Neural progenitor cell (in vitro differentiated cells): ENCODE results near the gene IQGAP2. TPM values are rescaled to one million over a fixed set of nuclear protein-coding genes. Genes with fewer than 3 reads are reported as not detected.

Source experiments
- DNase-seq: peaks from one replicate; pipeline ENCODE4 v3.0.0-alpha.2; 2016; ENCODE audit warnings: low spot score
- H2AFZ ChIP-seq: fragments of 200-600 bp; sonication (generic); replicated peaks from 2 replicates; pipeline ENCODE4 v1.6.1; 2016; ENCODE audit warnings: antibody characterized with exemption
- H3F3A ChIP-seq: fragments of 200-600 bp; sonication (generic); 2 replicates; pipeline ENCODE4 v1.6.1; 2016; ENCODE audit warnings: antibody characterized with exemption, low read depth
- H3K27ac ChIP-seq: fragments of 200-600 bp; sonication (generic); 2 replicates; pipeline ENCODE4 v1.5.1; 2016; ENCODE audit warnings: mild to moderate bottlenecking
- H3K27me3 ChIP-seq: fragments of 200-600 bp; sonication (generic); 2 replicates; pipeline ENCODE4 v1.6.1; 2016; ENCODE audit warnings: mild to moderate bottlenecking, moderate library complexity
- H3K36me3 ChIP-seq: fragments of 200-600 bp; sonication (generic); 2 replicates; pipeline ENCODE4 v1.5.1; 2016
- H3K4me1 ChIP-seq: fragments of 200-600 bp; sonication (generic); 2 replicates; pipeline ENCODE4 v1.6.1; 2016; ENCODE audit warnings: mixed run types
- H3K4me2 ChIP-seq: fragments of 200-600 bp; sonication (generic); 2 replicates; pipeline ENCODE4 v1.6.1; 2016
- H3K4me3 ChIP-seq: fragments of 200-600 bp; sonication (generic); 2 replicates; pipeline ENCODE4 v1.5.1; 2016
- H3K79me2 ChIP-seq: fragments of 200-600 bp; sonication (generic); 2 replicates; pipeline ENCODE4 v1.6.1; 2016; ENCODE audit warnings: low read depth
- H3K9ac ChIP-seq: fragments of 200-600 bp; sonication (generic); 2 replicates; pipeline ENCODE4 v1.6.1; 2016
- H3K9me3 ChIP-seq: fragments of 200-600 bp; sonication (generic); 2 replicates; pipeline ENCODE4 v1.5.1; 2016; ENCODE audit warnings: low read depth
- H4K20me1 ChIP-seq: fragments of 200-600 bp; sonication (generic); 2 replicates; pipeline ENCODE4 v1.6.1; 2016; ENCODE audit warnings: low read depth
- H3K27ac Mint-ChIP-seq: 3 replicates; pipeline ENCODE4 v1.8.0; 2021; ENCODE audit warnings: mixed read lengths
- H3K27me3 Mint-ChIP-seq: 2 replicates; pipeline ENCODE4 v1.8.0; 2022; ENCODE audit warnings: low read depth, mild to moderate bottlenecking, inconsistent platforms, moderate library complexity, mixed read lengths; ENCODE audit not compliant: insufficient read depth
- H3K36me3 Mint-ChIP-seq: 3 replicates; pipeline ENCODE4 v1.8.0; 2021; ENCODE audit warnings: mixed read lengths
- H3K4me1 Mint-ChIP-seq: 3 replicates; pipeline ENCODE4 v1.8.0; 2021; ENCODE audit warnings: mixed read lengths
- H3K4me3 Mint-ChIP-seq: 3 replicates; pipeline ENCODE4 v1.8.0; 2021; ENCODE audit warnings: mild to moderate bottlenecking, moderate library complexity, mixed read lengths
- H3K9me3 Mint-ChIP-seq: 3 replicates; pipeline ENCODE4 v1.8.0; 2020; ENCODE audit warnings: mixed read lengths
- CTCF ChIP-seq: fragments of 200-600 bp; sonication (generic); IDR thresholded peaks from 2 replicates; pipeline ENCODE4 v1.5.1; 2017; ENCODE audit warnings: antibody characterized with exemption, mild to moderate bottlenecking
- EZH2 ChIP-seq: fragments of 200-600 bp; sonication (generic); IDR thresholded peaks from 2 replicates; pipeline ENCODE4 v1.6.1; 2017; ENCODE audit warnings: antibody characterized with exemption, mild to moderate bottlenecking, moderate library complexity
- EZH2phosphoT487 ChIP-seq: fragments of 200-600 bp; sonication (generic); IDR thresholded peaks from 2 replicates; pipeline ENCODE4 v1.6.1; 2017; ENCODE audit warnings: antibody characterized with exemption
- small RNA-seq: library from RNA; depleted of rRNA; stranded (forward); fragments of <200 nt; gene quantifications from one replicate; pipeline ENCODE3, GENCODE V24; 2015
- total RNA-seq: library from RNA; depleted of rRNA; stranded (reverse); fragments of >200 nt; gene quantifications from 2 replicates; pipeline ENCODE4 v1.2.3, GENCODE V29; 2015; ENCODE audit warnings: low replicate concordance

IQGAP2 gene
- total RNA-seq, 1 donor from 2014 or later = 37.7 TPM

- no peak for TF ChIP-seq EZH2phosphoT487
- TF ChIP-seq EZH2 = no peak
- no peak for TF ChIP-seq CTCF
- Histone ChIP-seq H3K4me2 (no peak overlapping the region), H3F3A (no peaks in the 10 kb centered on the region), H3K4me1 (no peaks in the 10 kb centered on the region), H3K9me3 (no peaks in the 10 kb centered on the region), H3K4me3 (no peak overlapping the region), H3K9ac (no peak overlapping the region), H3K36me3 (no peaks in the 10 kb centered on the region), H3K79me2 (no peaks in the 10 kb centered on the region), H4K20me1 (no peaks in the 10 kb centered on the region), H3K27me3 (no peaks in the 10 kb centered on the region), H2AFZ (no peak overlapping the region), H3K27ac (no peak overlapping the region)
- Mint-ChIP-seq H3K4me1 (no peaks in the 10 kb centered on the region), H3K4me3 (no peak overlapping the region), H3K36me3 (no peaks in the 10 kb centered on the region), H3K9me3 (no peaks in the 10 kb centered on the region), H3K27me3 (peaks cover 3% of the 10 kb centered on the region), H3K27ac (no peak overlapping the region)
- DNase-seq = no peak
Observed at GRCh38 chr5:76754668-76755078, 351.6 kb downstream of the IQGAP2 start.

- no peaks in the 10 kb centered on the region for H3K9me3 ChIP-seq
- H3K4me3 Mint-ChIP-seq = no peak overlapping the region
- H3K4me3 ChIP-seq = no peak overlapping the region
- no peak overlapping the region for H3K27ac ChIP-seq
- H3K36me3 ChIP-seq = no peaks in the 10 kb centered on the region
- H3K4me1 ChIP-seq = no peaks in the 10 kb centered on the region
- peak overlapping the region; percentile 85 for H2AFZ ChIP-seq
- H4K20me1 ChIP-seq = no peaks in the 10 kb centered on the region
- no peaks in the 10 kb centered on the region for H3K27me3 ChIP-seq
- H3K27me3 Mint-ChIP-seq = peaks cover 6% of the 10 kb centered on the region
- no peak for DNase-seq
- no peaks in the 10 kb centered on the region for H3K9me3 Mint-ChIP-seq
- no peaks in the 10 kb centered on the region for H3K36me3 Mint-ChIP-seq
- no peaks in the 10 kb centered on the region for H3K79me2 ChIP-seq
- H3K9ac ChIP-seq = no peak overlapping the region
- no peak overlapping the region for H3K4me2 ChIP-seq
- H3F3A ChIP-seq = no peaks in the 10 kb centered on the region
- no peaks in the 10 kb centered on the region for H3K4me1 Mint-ChIP-seq
- H3K27ac Mint-ChIP-seq = no peak overlapping the region
- no peak for TF ChIP-seq EZH2
- no peak for TF ChIP-seq CTCF
- TF ChIP-seq EZH2phosphoT487 = no peak
Observed at GRCh38 chr5:76755779-76756637, 352.9 kb downstream of the IQGAP2 start.

- H3K27me3 ChIP-seq = no peaks in the 10 kb centered on the region
- H4K20me1 ChIP-seq = no peaks in the 10 kb centered on the region
- Mint-ChIP-seq H3K9me3 (no peaks in the 10 kb centered on the region), H3K4me1 (no peaks in the 10 kb centered on the region), H3K27me3 (peaks cover 6% of the 10 kb centered on the region), H3K36me3 (no peaks in the 10 kb centered on the region), H3K4me3 (no peak overlapping the region), H3K27ac (no peak overlapping the region)
- H3K36me3 ChIP-seq = no peaks in the 10 kb centered on the region
- TF ChIP-seq CTCF = no peak
- TF ChIP-seq EZH2 = no peak
- TF ChIP-seq EZH2phosphoT487 = no peak
- H2AFZ ChIP-seq = no peak overlapping the region
- no peak overlapping the region for H3K4me3 ChIP-seq
- no peak overlapping the region for H3K9ac ChIP-seq
- H3F3A ChIP-seq = no peaks in the 10 kb centered on the region
- DNase-seq = no peak
- no peaks in the 10 kb centered on the region for H3K4me1 ChIP-seq
- H3K79me2 ChIP-seq = no peaks in the 10 kb centered on the region
- H3K27ac ChIP-seq = no peak overlapping the region
- H3K4me2 ChIP-seq = no peak overlapping the region
- H3K9me3 ChIP-seq = no peaks in the 10 kb centered on the region
Observed at GRCh38 chr5:76757049-76757448, 354.0 kb downstream of the IQGAP2 start.

Small RNAs within 50 kb of the gene (small RNA-seq; reads per million reads assigned to genes)
- gene RF02154 (not detected), gene RF02155 (not detected)

Other genes starting within 250 kb of the IQGAP2 start
- 3.6 and 4.3 TPM in 2 replicates for gene F2RL2, start 220.1 kb downstream of the IQGAP2 start, total RNA-seq